GM20431 (cell line): ENCODE data around the gene RPL12.

ENCODE experiments used
- in situ Hi-C: fragments of 300-500 bp; cut with MseI, MboI; formaldehyde crosslinking; loops from one replicate; pipeline ENCODE4 v1.15.0; 2020; ENCODE audit warnings: low sequenced_read_pairs; ENCODE audit not compliant: unreplicated experiment

The RPL12 gene

GRCh38 chr9:127450830-127451607, at the start of gene RPL12, which contains the start of gene LRSAM1:
TSS of gene RPL12 (minus strand) at chr9:127451406. CDS start at chr9:127451317, 89 bp downstream.
TSS of gene LRSAM1 (plus strand) at chr9:127451510. CDS start at chr9:127454528, 3,018 bp downstream.
- in situ Hi-C loops = no loop called here

GRCh38 chr9:127500862-127501261, 49.7 kb upstream of the RPL12 start:
- in situ Hi-C loops = loop anchor here (5.0 kb wide), 1 partner anchor 86 kb away; no protein-coding TSS in a partner anchor

DNA sequence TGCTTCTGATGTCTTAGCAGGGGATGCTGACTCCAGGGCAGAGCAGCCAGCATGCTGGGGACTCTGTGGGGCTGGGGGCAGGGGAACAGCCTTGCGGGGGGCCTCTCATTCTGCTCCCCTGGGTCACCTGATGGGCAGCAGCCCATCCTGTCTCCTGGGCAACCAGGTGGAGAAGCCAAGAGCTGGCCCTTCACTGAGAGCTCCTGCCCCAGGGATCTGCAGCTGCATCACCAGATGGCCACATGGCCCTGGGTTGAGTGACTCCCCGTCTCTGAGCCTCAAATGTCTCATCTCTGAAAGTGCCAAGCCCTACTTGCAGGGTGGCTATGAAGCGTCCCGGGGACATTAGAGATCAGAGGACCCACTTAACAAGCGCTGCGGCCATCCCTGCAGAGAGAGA, 49.2 kb upstream of the RPL12 start:
- in situ Hi-C loops = loop anchor here (5.0 kb wide), 1 partner anchor 87 kb away; no protein-coding TSS in a partner anchor

DNA sequence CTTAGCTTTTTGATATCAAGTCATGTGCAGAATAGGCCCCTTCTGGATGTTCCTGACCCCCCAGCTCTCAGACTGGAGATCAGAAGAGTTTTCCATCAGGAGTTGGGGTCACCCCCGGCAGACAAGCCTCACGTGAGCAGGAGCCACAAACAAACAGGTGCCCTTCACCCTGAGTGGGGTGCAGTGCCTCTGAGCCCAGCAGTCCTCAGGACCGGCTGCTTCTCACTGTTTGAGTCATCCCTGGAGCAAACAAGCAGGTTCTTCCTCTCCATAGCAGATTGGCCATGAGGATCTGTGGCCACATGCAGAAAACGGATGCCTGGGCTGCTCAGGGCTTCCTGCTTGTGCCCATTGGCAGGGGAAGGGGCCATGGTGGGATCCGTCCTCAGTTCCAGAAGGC, 47.1 kb upstream of the RPL12 start:
- in situ Hi-C loops = no loop called here

GRCh38 chr9:127497656-127498290, 46.6 kb upstream of the RPL12 start:
- in situ Hi-C loops = no loop called here

DNA sequence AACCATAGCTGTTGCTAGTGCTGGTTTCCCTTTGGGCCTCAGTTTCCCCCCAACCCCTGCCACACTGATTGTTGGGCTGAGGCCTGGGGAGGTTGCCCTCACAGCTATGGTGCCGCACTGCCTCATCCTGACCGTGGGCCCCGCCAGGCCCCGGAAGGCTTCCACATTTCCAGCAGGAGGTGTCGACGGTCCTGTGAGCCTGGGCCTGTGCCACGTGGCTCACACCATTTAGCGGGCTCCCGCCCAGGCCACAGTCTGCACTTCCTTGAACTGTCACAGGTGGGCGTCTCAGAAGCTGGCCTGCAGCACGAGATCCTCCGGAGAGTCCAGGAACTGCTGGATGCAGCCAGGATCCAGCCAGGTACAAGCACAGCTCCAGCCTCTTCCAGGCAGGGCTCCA, 45.8 kb upstream of the RPL12 start:
- in situ Hi-C loops = no loop called here

GRCh38 chr9:127495884-127496555, 44.8 kb upstream of the RPL12 start:
- in situ Hi-C loops = no loop called here

GRCh38 chr9:127494304-127494702, 43.1 kb upstream of the RPL12 start:
- in situ Hi-C loops = no loop called here

- in situ Hi-C loops = no loop called here
Measured at GRCh38 chr9:127493592-127494303, 42.5 kb upstream of the RPL12 start.

DNA sequence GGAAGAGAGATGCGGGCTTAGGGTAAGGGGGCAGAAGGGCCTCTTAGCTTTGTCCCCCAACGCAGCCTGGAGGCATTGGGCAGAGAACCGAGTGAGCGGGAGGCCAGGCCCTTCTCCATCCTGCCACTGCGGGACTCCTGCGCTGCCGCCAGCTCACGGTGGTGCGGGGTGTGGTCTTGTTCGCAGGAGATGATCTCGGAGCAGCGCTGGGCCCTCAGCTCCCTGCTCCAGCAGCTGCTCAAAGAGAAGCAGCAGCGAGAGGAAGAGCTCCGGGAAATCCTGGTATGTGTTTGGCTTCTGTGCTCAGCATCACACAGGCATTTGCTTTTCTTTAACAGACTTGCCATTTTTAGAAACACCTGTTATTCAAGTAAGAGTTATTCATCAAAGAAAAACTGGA, 41.4 kb upstream of the RPL12 start:
- in situ Hi-C loops = no loop called here

DNA sequence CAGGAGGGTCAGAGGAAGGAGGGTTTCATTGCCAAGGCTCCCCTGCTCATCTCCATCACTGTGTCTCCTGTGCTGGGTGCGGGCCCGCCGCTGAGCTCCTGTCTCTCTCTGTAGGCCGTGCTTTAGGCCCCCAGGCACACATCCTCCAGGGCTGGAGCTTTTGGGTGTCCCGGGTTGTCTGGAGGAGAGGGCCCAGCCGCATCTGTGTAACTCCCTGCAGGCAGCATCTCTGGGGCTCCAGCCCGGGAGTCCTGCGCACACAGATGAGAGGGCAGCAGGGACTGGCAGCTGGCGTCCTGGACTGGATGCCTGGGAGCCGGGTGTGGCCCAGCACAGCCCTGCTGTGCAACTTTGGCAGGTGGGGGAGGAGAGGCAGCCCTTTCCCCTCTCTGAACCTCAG, 40.3 kb upstream of the RPL12 start:
- in situ Hi-C loops = no loop called here

GRCh38 chr9:127490535-127491230, 39.5 kb upstream of the RPL12 start:
- in situ Hi-C loops = no loop called here

DNA sequence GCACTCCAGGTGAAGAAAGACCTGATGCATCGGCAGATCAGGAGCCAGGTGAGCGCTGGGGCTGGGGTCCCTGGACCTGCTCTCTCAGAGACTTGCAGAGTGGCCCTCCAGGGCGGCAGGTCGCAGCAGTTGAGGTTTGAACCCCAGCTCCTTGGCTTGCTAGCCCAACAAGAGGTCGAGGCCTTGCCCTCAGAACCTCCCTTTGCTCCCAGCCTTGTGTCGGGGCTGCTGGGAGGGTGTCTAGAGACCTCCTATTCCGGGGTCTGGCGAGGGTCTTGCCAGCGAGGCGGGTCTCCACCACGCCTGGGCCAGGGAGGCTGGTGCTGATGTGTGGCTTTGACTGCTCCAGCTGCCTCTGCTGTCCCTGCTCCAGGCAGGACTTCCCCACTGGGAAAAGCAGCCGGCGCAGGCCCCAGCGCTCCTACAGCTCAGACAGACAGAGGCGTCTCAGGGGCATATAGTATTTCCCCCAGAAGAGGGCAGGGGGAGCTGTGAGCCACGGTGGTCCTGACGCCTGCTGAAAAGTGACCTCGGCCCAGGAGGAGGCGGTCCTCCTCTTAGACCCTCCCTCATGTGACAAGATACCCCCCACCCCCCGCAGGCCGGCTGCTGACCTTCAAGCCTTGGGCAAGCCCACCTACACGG, 38.4 kb upstream of the RPL12 start:
- in situ Hi-C loops = no loop called here

- in situ Hi-C loops = no loop called here
Measured at GRCh38 chr9:127488946-127489345, 37.7 kb upstream of the RPL12 start.

DNA sequence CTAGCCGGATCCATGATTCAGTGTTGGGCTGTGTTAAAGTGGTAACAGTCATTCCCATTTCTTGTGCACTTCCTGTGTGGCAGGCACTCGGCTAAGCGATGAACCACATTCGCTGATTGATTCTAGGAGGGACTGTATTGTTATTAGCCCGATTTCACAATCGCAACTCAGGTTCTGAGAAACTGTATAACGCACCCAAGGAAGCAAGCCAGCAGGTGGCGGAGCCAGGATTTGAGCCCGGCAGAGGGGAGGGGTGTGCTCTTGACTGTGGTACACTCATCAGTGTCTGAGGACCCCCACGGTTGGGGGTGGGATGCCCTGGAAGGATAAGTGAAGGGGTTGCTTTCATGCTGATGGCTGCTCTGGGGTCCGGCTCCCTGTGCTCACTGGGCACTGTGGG, 34.8 kb upstream of the RPL12 start:
- in situ Hi-C loops = no loop called here

DNA sequence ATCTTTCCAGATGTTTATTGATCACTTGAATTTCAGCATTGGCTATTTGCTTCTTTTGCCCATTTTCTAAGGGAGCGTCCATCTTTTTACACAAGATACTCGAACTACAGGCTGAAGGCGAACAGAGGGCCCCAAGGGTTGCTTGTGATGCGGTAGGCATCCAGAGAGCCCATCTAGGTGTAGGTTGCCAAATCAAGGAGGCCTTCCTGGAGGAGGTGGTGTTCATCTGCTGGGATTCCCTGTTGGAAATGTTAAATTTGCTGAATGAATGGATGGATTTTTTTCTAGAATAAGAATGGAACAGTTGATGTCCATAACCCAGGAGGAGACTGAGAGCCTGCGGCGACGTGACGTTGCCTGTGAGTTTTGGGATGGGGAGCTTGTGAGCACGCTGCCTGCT, 31.5 kb upstream of the RPL12 start:
- in situ Hi-C loops = no loop called here

DNA sequence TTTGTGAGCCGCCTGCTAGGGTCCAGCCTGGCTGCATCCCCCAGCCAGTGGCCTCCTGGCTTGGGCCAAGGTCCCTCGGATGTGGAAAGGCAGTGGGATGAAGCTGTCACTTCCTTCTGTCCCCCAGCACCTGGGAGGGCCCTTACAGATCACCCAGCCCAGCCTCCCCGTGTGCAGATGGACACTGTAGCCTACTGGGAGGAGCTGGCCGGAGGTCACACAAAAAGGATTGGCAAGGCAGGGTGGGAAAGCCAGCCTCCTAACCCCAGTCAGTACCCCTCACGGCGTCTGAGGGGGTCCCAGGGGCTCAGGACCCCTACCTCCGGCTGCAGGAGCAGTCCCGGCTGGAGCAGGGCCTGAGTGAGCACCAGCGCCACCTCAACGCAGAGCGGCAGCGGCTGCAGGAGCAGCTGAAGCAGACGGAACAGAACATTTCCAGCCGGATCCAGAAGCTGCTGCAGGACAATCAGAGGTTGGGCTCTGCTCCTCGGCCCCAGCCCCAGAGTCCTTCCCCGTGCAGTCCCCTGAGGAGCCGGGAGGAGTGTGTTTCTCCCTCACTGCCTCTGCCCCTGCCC, 28.4 kb upstream of the RPL12 start:
- in situ Hi-C loops = no loop called here

- in situ Hi-C loops = no loop called here
Measured at GRCh38 chr9:127474592-127474991, 23.4 kb upstream of the RPL12 start.

DNA sequence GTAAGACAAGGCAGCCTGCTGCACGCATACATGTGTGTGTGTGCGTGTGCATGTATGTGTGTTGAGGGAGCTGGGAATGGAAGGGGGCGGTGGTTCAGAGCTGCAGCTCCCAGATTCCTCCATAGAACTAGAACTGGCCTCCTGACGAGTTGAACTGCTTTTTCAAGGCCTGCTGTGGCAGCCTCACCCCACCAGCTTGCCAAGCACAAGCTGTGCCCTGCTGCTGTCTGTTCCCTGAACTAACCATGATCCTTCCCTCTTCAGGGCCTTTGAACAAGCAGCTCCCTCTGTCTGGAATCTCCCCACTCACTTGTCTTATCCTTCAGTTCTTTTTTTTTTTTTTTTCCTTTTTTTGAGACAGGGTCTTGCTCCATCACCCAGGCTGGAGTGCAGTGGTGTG, 22.7 kb upstream of the RPL12 start:
- in situ Hi-C loops = no loop called here
